GM12878 (cell line): ENCODE data around the gene ETHE1.

Experiments
- CTCF ChIP-seq, 3 experiments: IDR thresholded peaks in 2 of 3; conservative IDR thresholded peaks in 1 of 3; 2 replicates each; pipeline ENCODE4 v1.5.1; 2011; ENCODE audit warnings: low read depth in 3 of 3, low read length in 3 of 3, mild to moderate bottlenecking in 3 of 3, control low read depth in 2 of 3, moderate library complexity in 2 of 3, inconsistent platforms in 1 of 3, mixed read lengths in 1 of 3; ENCODE audit not compliant: control insufficient read depth in 2 of 3, insufficient read depth in 1 of 3; ENCODE audit errors: extremely low read depth in 1 of 3
- EP300 ChIP-seq, 2 experiments: fragments of 150-350 bp in 1 of 2; IDR thresholded peaks; 2 replicates each; pipeline ENCODE4 v1.6.1; 2011 to 2012; ENCODE audit warnings: low read depth in 2 of 2, low read length in 2 of 2, borderline replicate concordance in 1 of 2, improper control_type of control experiment in 1 of 2, inconsistent platforms in 1 of 2; ENCODE audit not compliant: control insufficient read depth in 1 of 2
- GABPA ChIP-seq: IDR thresholded peaks from 2 replicates; pipeline ENCODE4 v1.6.1; 2014; ENCODE audit warnings: antibody characterized with exemption, low read depth, mild to moderate bottlenecking, inconsistent platforms
- JUND ChIP-seq: IDR thresholded peaks from 2 replicates; pipeline ENCODE4 v1.6.1; 2012; ENCODE audit warnings: low read depth, mild to moderate bottlenecking, low read length, improper control_type of control experiment, moderate library complexity
- MAX ChIP-seq: IDR thresholded peaks from 2 replicates; pipeline ENCODE4 v1.6.1; 2012; ENCODE audit warnings: low read depth, low read length, improper control_type of control experiment
- NBN ChIP-seq: fragments of 450-650 bp; IDR thresholded peaks from 2 replicates; pipeline ENCODE4 v1.6.1; 2016
- POLR2A ChIP-seq: IDR thresholded peaks from 2 replicates; pipeline ENCODE4 v1.6.1; 2011; ENCODE audit warnings: low read depth, mild to moderate bottlenecking, low read length
- POLR2AphosphoS2 ChIP-seq: IDR thresholded peaks from 2 replicates; pipeline ENCODE4 v1.6.1; 2011; ENCODE audit warnings: low read depth, mild to moderate bottlenecking, low read length, improper control_type of control experiment, moderate library complexity
- POLR2AphosphoS5 ChIP-seq: IDR thresholded peaks from 2 replicates; pipeline ENCODE4 v1.6.1; 2011; ENCODE audit warnings: mild to moderate bottlenecking, low read length, inconsistent platforms
- REST ChIP-seq: IDR thresholded peaks from 2 replicates; pipeline ENCODE4 v1.6.1; 2012; ENCODE audit warnings: mild to moderate bottlenecking, low read depth, low read length
- SUZ12 ChIP-seq: fragments of 200-600 bp; sonication (generic); IDR thresholded peaks from one replicate; pipeline ENCODE4 v1.6.1; 2018; ENCODE audit warnings: antibody characterized with exemption, mild to moderate bottlenecking; ENCODE audit not compliant: unreplicated experiment
- TARDBP ChIP-seq: IDR thresholded peaks from 2 replicates; pipeline ENCODE4 v1.6.1; 2016; ENCODE audit warnings: borderline replicate concordance
- ZBTB40 ChIP-seq: fragments of 450-650 bp; IDR thresholded peaks from 2 replicates; pipeline ENCODE4 v1.6.1; 2016; ENCODE audit warnings: mild to moderate bottlenecking, moderate library complexity, borderline replicate concordance
- ZZZ3 ChIP-seq: IDR thresholded peaks from 2 replicates; pipeline ENCODE4 v1.6.1; 2011; ENCODE audit warnings: low read depth; ENCODE audit not compliant: control insufficient read depth, insufficient read length

GRCh38 chr19:43532962-43533545 is 6.1 kb upstream of the ETHE1 start, which contains the start of gene ZNF575:
- TF ChIP-seq EP300 (IDR thresholded peaks at IDR 0.05; ENCODE audit: borderline replicate concordance in 1 of 2, control insufficient read depth in 1 of 2, low read depth in 2 of 2, low read length in 2 of 2) (no peak), CTCF (IDR thresholded peaks at IDR 0.05 in 2 of 3, conservative IDR thresholded peaks at IDR 0.05 in 1 of 3; ENCODE audit: control insufficient read depth in 2 of 3, extremely low read depth in 1 of 3, insufficient read depth in 1 of 3, low read depth in 3 of 3, low read length in 3 of 3) (no peak), POLR2A (peak; percentile 68), NBN (no peak; the same call in 1 of the 2 replicates), SUZ12 (no peak), GABPA (no peak), ZZZ3 (no peak), POLR2AphosphoS5 (peak; percentile 41; the same call in 1 of the 2 replicates), TARDBP (0 out of 2 replicates have a peak, but pooled peaks have one; percentile 30), POLR2AphosphoS2 (no peak), MAX (0 out of 2 replicates have a peak, but pooled peaks have one; percentile 11), ZBTB40 (no peak), REST (no peak), JUND (no peak)
